Globus pallidus (tissue), 1 donor: ENCODE results near the gene LRRFIP1.
"Not testable (repeated sequence)": the region's sequence is repeated elsewhere in the genome, so short reads cannot be mapped to it uniquely, and the experiment has no call there.

Experiments
- DNase-seq: peaks from one replicate; pipeline ENCODE4 v3.0.0-alpha.2; 2015; ENCODE audit warnings: low spot score

Gene LRRFIP1, protein sequence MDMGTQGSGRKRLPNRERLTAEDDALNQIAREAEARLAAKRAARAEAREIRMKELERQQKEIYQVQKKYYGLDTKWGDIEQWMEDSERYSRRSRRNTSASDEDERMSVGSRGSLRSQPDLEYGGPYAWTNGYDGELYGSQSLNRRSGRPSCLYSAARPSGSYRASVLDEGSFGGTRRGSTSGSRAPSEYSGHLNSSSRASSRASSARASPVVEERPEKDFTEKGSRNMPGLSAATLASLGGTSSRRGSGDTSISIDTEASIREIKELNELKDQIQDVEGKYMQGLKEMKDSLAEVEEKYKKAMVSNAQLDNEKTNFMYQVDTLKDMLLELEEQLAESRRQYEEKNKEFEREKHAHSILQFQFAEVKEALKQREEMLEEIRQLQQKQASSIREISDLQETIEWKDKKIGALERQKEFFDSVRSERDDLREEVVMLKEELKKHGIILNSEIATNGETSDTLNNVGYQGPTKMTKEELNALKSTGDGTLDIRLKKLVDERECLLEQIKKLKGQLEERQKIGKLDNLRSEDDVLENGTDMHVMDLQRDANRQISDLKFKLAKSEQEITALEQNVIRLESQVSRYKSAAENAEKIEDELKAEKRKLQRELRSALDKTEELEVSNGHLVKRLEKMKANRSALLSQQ

DNA sequence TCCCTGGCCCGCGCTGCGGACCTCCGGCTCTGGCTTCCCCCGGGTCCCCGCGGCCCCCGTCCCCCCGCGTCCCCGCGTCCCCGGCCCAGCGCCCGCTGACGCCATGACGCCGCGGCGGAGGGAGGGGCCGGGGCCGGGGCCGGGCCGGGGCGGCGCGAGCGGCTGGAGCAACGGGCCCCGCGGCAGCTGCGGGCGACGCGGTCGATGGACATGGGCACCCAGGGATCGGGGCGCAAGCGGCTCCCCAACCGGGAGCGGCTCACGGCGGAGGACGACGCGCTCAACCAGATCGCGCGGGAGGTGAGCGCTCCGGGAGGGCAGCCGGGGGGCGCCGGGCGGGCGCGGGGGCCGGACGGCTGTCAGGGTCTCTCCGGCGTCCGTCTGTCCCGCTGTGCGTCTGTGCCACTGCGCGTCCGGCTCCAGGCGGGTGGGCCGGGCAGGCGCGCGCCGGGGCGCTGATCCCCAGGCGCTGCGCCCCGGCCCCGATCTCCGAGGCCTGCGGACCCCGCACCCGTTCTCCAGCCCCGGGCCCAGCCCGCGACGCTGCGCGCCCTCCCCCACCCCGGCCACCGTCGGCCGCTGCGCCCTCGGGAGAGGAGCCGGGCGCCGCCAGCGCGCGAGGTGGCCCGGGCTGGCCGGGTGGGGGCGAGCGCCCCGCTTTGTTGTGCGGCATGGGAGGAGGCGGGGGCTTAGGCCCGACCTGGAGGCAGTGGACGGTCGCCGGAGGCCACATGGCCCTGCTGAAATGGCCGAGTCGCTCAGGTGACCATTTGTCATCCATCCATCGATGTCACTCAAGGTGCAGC lies at the start of gene LRRFIP1:
Gene LRRFIP1 (plus strand): TSS at position 147 of the 806 bp plus-strand sequence. CDS start 58 bp downstream, at position 205.
- DNase-seq: no peak

DNA sequence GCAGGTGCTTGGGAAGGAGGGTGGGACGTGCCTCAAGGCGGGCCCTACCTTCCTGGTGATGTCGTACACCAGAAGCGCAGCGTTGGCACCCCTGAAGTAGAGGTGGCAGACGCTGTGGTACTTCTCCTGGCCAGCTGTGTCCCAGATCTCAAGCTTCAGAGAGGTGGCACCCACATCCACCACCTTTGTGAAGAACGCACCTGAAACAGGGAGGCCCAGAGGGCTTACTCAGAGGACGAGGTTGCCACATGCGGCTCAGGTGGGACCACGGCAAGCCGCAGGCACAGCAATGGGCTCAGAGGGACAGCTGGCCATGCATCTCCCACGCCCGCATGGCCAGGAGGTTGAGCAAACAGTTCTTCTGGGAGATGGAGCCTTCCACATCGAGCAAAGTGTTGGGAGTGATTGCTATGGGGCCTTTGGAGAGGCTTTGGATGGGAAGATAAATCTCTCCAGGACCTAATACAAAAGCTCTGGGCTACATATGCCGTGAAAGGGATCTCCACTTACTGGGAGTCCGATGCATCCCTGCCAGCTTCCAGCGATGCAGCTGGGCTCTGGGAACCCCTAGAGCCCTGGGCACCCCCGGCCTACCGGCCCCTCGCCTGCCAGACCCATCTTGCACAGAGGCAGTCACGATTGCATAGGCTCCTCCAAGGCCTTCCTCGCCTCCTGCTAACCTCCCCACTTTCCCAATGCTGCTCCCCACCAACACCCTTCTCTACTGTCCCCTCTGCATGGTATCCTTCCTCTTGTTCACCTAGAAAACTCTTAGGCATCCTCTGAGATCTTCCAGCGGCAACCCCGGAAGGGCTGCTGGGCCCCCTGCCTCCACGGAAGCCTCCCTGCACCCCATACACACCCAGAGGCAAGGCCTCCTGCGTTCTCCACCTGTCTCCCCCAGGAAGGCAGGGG lies 49.2 kb upstream of the LRRFIP1 start:
- no peak for DNase-seq

DNA sequence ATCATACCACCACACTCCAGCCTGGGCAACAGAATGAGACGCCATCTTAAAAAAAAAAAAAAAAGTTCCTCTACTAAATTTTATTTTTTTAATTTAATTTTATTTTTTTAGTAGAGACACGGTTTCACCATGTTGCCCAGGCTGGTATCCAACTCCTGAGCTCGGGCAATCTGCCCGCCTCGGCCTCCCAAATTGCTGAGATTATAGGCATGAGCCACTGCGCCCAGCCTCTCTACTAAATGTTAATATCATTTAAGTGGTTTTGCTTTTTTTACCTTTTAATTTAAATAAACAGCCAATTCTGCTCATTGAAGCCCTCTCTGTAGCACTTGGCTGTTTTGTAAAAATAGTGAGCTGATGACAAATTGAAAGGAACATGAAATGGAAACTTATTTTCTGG lies 46.1 kb upstream of the LRRFIP1 start:
- no peak for DNase-seq

DNA sequence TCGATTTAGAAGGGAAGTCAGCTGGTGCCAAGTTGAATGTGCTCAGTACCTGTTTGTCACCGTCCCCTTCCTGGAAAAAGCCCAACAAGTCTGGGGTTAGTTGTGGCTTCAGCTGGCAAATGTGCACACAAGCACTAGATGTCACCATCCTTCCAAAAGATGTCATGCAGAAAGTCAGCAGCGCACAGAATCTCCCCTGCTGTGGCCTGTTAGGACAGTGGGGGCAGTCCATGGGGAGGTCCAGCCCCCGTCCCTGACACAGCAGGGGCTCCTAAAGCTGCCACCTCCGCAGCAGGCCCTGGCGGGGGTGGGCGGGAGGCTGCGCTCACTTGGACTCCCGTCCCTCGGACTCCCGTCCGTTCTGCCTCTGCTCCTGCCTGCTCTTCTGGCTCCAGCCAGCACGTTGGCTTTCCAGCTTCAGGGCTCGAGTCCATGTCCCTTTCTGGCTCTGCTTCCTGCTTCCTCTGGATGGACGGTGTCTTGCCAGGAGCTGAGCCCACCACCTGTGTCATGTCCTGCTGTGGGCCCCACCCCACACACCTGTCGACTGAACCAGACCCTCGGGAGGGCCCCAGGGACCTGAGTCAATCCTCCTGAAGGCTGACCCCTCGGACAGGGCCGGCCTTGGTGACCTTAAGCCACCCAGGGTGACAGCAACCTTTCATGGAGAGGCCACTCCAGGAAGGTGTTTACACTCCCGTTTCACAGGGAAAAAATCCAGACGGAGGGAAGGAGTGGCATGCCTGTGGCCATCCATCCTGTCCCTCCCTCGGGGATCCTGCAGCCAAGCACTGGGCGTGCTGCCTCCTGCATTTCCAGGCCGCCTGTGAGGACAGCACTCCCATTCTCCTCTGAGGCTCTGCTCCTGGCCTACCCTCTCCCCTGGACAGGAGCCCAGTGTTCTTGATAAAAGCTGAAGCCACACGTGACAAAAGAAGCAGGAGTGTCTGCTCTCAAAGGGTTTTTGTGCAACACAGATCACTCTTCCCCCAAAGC lies 45.3 kb upstream of the LRRFIP1 start:
- peak; percentile 44 for DNase-seq

DNA sequence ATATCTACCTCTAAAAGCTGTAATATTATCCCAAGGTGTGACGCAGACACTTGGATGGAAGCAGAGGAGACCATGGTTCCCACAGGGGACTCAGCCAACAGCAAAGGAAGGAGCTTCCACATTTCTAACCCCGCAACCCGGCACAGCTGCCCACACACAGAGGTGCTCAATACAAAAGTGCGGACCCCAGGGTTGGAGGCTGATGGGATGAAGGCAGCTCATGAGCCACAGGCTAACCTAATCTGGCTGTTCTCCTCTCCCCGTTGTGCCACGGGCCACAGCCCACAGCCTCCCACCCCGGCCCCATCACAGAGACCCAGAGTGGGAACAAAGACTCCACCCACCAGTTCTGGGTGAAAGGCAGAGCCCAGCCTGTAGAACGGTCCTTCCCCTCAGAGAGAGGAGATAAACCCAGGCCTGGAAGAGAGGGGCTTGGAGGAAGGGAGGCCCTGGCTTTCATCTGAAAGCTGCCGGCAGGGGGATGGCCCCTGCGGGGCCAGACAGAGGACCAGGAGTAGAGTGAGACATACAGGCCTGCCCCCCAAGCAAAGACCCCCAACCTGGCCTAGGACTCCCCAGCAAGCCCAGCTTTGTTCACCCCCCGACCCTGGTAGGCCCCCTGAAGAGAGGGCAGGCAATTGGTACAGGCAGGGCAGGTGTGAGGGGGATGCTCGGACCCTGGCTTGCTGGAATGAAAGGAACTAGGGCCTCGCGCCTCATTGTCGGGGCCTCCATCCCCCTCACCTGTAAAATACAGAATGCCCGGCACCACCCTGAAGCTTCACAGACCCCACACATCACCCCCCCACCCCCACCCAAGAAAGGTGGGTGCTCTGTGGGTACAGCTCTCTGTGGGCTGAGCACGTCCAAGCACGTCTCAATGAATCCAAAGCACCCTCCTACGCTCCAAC lies 43.7 kb upstream of the LRRFIP1 start:
- DNase-seq: no peak

DNA sequence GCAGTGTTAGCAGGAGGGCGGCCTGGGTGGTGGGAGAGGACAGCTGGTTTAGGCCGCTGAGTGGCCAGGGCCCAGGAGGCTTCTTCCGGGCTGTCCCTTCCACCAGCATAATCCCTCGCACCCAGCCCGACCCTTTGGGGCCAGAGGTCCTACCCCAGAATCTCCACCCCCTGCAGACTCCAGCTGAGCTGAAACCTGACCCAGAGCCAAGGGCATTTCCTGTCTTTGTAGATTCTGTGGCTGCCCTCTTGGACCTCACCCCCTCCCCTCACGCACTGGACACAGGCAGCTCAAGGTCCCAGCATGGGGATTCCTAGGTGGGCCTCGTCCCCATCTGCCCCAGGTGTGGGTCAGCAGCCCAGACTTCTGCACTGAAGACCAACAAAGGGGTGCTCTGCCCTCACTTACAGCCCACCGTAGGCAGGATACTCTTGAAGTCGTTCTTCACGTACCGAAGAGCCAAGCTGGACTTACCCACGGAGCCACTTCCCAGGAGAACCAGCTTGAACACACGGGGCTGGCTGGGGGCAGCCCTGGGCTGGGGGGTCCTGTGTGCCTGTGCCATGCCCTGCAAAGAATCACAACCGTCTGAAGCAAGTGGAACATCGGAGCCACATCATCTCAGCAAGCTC lies 41.7 kb upstream of the LRRFIP1 start:
- no peak for DNase-seq

DNA sequence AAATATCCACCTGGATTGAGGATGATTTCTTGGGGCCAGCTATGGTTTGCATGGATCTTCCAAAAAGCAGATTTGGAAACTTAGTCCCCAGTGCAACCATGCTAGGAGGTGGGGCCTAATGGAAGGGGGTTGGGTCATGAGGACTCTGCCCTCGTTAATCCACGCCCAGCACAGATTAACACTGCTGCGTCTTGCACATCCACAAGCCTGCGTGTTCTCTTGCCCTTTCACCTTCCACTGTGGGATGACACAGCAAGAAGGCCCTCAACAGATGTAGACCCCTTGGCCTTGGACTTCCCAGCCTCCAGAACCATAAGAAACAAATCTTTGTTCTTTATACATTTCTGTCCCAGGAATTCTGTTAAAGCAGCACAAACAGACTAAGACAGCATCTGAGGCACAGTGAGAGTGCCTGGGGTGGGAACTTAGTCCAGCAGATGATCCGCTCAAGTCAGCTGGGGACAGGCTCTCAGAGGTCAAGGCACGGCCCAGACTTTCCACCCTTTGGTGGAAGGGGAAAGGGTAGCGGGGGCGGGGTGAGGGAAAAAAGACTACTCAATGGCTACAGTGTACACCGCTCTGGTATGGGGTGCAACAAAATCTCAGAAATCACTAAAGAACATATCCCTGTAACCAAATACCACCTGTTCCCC lies 39.2 kb upstream of the LRRFIP1 start:
- DNase-seq: no peak

DNA sequence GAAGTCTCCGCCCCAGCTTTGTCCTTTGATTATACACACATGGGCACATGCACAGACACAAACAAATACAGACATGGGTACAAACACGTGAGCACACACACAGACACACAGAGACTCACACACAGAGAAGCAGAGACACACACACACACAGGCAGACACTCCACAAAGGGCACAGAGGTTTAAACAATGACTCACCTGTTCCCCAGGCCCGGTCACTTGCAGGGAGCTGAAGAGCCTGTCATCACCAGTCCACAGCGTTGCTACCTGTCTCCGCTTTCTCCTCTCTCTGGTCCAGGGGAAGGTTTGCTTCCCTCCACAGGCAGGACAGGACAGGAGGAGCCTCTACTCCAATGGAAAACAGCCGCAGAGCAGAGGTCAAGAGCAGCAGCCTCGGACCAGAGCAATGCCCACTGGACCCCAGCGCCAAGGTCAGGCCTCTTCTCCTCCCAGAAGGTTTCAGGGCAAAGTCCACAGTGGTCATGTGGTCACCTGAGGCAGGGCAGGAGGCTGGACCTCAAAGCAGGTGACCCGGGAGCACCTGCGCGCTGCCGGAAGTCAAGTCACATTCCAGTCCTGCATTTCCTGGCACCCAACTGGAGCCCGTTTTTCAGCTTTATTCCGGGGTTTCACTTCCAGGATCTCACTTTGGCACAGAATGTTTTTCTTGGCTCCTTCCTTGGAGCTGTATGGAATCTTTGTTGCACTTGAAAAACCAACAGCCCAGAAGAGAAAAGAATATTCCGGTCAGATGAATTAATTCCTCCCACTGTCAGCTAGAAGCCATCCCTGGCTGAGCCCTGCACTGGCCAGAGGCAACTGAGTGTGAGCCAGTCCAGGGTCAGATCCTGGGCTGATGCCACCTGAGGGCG lies 36.9 kb upstream of the LRRFIP1 start, which contains the start of gene RAB17:
Gene RAB17 (minus strand): TSS at position 463 of the 869 bp plus-strand sequence. CDS start 4,580 bp downstream, outside the sequence.
- DNase-seq: no peak

DNA sequence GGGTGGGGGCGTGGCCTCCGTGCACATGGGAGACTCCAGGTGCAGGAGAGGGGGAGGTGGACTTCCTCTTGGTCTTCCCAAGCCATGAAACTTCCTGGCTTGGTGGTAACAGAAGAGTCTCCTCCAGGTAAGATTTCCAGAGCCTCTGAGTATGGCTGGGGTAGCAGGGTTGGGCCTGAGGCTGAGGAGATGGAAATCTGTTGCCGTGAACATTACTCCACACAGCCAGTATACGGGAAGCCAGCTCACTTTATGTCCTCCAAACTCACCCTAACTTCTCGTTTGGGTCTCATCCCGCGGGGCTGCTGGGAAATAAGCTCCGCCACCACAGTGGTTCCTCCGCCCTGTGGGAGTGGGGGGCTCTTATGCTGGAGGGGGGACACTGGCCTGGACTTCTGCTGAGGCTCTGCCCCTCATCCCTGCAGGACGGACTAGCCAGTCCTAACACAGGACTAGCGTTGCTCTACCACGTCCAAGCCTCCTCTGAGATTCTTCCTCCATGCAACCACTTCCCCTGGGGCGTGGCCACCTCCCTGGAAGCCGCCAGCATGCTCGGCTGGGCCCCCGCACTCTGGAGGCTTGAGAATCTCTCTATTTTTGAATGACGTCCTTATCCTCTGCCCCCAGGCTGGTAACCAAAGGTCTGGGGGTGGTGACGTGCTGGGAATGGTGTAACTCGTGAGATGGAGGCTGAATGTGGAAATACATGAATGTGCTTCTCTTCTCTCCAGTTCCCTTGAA lies 36.1 kb upstream of the LRRFIP1 start:
- DNase-seq: no peak

DNA sequence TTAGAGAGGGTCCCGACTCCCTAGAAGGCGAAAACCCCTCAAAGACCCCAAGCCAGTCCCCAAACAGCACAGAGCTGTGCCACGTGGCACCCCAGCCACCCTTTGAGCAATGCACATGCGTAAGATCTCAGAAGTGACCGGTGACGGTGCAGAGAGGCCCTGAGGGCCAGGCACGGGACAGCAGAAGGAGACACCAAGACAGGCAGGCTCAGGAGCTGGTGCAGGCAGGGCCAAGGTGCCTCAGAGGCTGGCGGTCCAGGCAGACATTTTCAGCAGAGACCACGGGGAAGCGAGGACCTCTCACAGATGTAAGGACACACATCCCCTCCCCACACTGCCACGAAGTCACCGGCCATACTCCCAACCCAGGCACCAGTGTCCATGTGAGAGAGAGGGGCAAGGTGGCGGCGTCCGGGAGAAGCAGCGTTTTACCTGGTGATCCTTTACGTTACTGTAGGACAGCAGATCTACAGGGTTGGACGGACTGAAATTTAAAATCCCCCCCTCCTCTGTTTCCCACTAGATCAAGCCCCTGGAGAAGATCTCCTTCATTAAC lies 34.9 kb upstream of the LRRFIP1 start:
- no peak for DNase-seq

DNA sequence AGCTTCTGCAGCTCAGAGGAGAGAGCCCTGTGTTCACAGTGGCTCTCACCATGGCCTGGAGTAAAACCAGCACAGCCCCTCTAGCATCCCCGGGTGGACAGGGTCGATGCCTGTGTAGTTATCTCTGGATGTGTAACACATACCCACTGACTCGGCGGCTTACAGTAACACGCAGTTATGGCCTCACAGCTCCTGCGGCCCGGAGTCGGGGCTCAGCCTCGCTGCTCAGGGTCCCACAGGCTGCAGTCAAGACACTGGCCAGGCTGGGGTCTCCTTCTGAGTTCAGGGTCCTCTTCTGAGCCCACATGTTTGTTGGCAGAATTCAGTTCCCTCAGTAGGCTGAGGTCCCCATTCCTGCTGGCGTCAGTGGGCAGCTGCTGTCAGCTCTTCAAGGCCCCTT lies 34.4 kb upstream of the LRRFIP1 start:
- no peak for DNase-seq

DNA sequence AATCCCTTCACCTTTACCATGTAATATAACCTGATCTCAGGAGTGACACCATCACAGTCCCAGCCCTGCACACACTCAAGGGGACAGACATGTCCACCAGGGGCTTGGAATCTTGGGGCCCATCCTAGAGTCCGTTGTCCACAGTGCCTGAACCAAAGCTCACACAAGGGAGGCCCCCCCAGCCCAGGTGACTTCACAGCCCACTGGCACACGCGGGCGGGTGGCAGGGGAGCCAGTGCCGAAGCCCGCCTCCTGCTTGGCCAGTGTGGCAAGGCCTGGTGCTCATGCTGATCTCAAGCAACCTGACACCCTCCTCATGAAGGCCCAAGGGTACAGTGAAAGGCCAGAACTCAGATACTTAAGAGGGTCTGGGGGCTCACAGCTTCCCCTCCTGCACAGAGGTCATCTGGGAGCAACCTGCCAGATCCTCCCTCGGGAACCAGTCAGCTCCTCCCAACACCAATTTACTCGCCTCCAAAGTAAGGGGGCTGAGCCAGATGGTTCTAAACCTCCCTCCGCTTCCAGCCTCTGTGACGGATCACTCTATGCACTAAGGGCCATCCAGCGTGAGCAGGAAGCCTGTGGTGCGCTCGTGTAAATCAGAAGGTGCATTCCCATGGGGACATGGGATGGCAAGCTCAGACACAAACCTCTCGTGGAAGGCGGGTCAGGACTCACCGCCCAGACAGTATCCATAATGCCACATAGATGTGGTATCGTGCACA lies 33.6 kb upstream of the LRRFIP1 start:
- no peak for DNase-seq

DNA sequence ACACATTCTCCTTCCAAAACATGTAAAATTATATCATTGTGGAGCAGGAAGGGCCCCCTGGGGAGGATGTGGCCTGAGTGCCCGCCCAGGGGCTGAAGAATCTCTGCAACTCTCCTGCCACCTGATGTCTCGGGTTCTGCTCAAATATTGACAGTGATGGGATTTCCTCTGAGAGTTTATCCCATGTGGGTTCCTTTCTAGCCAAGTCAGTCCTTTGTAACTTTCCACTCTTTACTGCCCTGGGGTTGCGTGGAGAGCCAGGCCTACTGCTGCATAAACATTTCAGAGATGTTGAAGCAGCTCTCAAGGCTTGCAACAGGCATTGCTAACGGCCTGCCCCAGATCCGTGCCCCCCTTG lies 32.9 kb upstream of the LRRFIP1 start:
- DNase-seq: no peak

DNA sequence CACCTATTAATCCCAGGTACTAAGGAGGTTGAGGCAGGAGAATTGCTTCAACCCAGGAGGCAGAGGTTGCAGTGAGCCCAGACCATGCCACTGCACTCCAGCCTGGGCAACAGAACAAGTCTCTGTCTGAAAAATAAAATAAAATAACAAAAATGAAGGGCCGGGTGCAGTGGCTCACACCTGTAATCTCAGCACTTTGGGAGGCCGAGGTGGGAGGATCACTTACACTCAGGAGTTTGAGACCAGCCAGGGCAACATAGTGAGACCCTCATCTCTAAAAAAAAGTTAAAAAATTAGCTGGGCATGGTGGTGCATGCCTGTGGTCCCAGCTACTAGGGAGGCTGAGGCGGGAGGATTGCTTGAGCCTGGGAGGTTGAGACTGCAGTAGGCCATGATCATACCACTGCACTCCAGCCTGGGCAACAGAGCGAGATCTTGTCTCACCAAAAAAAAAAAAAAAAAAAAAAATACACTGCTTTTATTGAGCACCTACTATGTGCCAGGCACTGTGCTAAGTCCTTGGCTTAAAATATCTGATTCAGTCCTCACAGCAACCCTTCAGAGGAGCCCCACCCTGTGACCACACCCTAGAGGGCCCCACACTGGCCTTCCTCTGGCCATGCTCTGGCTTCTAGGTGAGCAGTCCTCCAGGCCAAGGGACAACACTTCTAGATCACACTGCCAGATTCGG lies 31.4 kb upstream of the LRRFIP1 start:
- not testable (repeated sequence) for DNase-seq
